Posterior cingulate gyrus (tissue), 11 donors: ENCODE results near the gene ZSCAN2.

Experiments used
- DNase-seq, 10 donors: peaks; one replicate each; pipeline versions ENCODE4 v3.0.0 to v3.0.0-alpha.2; 2020 to 2021; ENCODE audit warnings: mixed read lengths in 3 of 10
- intact Hi-C: fragments of 100-400 bp; cut with DNase I; formaldehyde crosslinking; loops from one replicate; pipeline ENCODE4 v1.15.1; 2023

ZSCAN2 gene

DNA sequence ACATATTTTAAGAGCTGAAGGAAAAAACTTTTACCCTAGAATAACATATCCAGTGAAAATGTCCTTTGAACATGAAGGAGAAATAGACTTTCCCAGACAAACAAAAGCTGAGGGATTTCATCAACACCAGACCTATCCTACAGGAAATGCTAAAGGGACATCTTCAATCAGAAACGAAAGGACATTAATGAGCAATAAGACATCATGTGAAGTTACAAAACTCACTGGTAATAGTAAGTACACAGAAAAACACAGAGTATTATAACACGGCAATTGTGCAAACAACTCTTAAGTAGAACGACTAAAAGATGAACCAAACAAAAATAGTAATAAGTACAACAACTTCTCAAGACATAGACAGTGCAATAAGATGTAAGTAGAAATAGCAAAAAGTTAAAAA is 3.5 kb upstream of the ZSCAN2 start:
- DNase-seq: no peak
- intact Hi-C loops: no loop called here

DNA sequence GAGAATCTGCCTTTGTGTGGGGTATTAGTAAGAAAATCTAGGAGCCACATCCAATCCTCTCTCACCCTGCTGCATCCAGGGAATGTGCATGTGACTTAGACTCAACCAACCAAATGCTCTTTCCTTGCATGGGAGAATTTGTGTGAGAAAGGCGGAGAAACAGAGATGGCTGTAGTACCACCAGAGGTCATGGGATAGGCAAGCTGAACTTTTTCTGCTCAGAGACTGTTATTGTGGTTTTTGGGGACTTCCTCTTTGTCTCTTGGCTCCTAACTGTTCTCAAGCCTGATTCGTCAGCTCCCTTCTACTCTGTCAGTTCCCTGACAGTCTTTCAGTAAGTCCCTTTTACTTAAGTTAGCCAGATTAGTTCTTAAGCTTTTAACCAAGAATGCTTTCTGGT is 2.6 kb upstream of the ZSCAN2 start:
- no peak for DNase-seq
- intact Hi-C loops: loop anchor here (2.0 kb wide), 1 partner anchor 279 kb away; no protein-coding TSS in a partner anchor

DNA sequence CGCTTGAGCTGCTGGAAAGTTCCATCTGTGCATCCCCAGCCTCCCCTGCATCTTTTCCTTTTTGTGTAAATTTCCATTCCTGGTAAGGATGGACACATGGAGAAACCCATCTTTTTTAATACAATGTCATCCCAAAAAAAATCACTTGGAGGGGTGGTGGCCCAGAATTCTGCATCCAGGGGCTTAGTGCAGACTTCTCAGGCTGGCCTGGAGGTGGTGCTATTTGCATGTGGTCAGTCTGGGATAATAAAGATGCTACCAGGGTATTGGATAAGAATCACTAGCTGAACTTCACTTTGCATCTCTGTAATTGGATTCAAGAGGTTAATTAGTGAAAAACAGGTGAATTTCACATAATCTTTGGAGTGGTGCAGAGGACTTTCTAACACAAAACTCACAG is 1.8 kb upstream of the ZSCAN2 start:
- intact Hi-C loops: loop anchor here (2.0 kb wide), 1 partner anchor 278 kb away; no protein-coding TSS in a partner anchor
- peak in 6 of 10 donors; percentile 28 to 82 (median 44) for DNase-seq

DNA sequence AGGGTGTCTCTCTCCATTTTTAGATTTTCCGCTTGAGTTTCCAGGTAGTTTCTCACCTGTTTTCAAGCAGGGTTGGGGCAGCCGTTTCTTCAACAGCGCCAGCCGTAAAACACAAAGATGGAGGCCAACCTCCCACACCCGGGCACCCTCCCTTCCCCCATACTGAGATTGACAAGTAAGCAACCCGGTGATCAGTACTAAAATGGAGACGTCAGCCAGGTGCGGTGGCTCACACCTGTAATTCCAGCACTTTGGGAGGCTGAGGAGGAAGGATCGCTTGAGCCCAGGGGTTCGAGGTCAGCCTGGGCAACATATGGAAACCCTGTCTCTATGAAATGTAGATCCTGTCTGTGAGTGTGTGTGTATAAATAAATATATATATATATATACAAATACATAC is 903 bp upstream of the ZSCAN2 start:
- DNase-seq: peak in 1 of 10 donors; percentile 55
- intact Hi-C loops: loop anchor here (2.0 to 5.0 kb wide), 3 partner anchors 31 to 382 kb away; partner anchors contain the start of gene PDE8A

DNA sequence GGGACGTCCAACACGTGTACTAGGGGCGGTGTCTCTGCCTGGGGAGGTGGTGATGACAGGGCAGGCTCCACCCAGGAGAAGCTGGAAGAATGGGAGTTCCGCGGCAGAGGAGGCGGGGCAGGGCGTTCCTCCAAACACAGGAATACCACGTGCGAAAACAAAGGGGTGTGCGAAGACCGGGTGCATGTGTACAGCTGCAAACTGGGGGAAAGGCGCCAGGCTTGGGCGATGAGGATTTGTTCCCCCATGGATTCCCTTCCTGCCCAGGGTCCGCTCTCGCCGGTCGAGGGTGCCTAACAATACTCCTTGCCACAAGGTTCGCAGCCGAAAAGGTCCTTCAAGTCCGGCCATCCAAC is 500 bp upstream of the ZSCAN2 start:
- intact Hi-C loops: loop anchor here (2.0 to 5.0 kb wide), 2 partner anchors 30 to 382 kb away; partner anchors contain the start of gene PDE8A

DNA sequence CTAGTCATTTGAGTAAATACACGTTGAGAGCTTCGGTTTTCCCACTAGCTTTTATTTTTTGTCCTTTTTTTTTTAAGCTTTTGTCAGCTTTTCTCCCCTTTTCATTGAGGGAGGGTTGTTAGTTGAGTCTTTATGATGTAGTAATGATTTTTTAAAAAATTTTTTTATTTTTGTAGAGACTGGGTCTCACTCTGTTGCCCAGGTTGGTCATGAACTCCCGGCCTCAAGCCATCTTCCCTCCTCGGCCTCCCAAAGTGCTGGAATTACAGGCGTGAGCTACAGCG is 688 bp downstream of the ZSCAN2 start:
- peak in 1 of 10 donors; percentile 39 for DNase-seq
- intact Hi-C loops: loop anchor here (2.0 to 5.0 kb wide), 2 partner anchors 29 to 381 kb away; partner anchors contain the start of gene PDE8A

More for the DNA sequence above, 500 bp upstream of the ZSCAN2 start:
- peak; percentile 24 to 93 (median 50) for DNase-seq

DNA sequence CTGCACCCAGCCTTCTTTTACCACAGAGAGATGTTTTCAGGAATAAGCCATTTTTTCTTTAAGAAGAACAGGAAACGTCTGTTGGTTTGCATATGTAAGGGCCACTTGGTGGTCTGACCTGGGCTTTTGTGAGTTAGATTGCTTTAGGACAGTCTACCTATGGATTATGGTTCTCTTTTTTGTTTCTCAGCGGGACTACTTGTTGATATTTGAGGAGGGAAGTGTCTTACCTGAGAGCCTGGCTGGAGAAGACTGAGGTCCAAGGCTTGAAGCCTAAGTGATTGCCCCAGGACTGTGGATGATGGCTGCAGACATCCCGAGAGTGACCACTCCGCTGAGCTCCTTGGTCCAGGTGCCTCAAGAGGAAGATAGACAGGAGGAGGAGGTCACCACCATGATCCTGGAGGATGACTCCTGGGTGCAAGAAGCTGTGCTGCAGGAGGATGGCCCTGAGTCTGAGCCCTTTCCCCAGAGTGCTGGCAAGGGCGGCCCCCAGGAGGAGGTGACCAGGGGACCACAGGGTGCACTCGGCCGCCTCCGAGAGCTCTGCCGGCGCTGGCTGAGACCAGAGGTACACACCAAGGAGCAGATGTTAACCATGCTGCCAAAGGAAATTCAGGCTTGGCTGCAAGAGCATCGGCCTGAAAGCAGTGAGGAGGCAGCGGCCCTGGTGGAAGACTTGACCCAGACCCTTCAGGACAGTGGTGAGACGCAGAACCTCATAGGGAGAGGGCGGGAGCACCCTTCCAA is 3.0 kb downstream of the ZSCAN2 start:
- peak in 1 of 10 donors; percentile 72 for DNase-seq
- intact Hi-C loops: loop anchor here (5.0 kb wide), 1 partner anchor 378 kb away; the partner anchor contains the start of gene PDE8A

DNA sequence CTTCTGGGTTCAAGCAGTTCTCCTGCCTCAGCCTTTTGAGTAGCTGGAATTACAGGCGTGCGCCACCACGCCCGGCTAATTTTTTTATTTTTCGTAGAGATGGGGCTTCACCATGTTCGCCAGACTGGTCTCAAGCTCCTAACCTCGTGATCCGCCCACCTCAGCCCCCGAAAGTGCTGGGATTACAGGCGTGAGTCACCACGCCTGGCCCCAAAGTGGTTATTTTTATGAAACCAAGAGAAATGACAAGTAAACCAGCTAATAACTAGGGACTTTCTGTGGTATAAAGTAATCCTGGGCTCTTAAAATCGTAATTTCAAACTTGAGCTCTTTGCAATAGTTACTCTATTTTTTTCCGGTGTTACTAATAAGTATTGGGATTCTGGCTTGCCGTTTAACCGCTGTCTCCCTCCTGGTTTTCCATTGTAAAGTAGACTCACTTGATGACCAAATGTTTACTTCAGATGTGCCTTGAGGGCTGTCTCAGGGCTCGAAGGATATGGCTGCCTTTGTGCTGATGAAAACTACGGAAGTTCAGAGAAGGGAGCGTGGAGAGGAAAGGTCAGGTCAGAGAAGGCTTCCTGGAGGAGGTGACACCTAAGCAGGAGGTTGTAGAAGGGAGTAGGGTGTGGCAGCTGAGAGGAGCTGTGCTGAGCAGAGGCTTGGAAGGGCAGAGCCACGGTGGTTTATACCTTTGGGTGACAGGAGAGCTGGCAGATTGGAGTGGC is 4.2 kb downstream of the ZSCAN2 start:
- peak in 4 of 10 donors; percentile 34 to 91 (median 64) for DNase-seq
- intact Hi-C loops: loop anchor here (5.0 kb wide), 1 partner anchor 377 kb away; the partner anchor contains the start of gene PDE8A

DNA sequence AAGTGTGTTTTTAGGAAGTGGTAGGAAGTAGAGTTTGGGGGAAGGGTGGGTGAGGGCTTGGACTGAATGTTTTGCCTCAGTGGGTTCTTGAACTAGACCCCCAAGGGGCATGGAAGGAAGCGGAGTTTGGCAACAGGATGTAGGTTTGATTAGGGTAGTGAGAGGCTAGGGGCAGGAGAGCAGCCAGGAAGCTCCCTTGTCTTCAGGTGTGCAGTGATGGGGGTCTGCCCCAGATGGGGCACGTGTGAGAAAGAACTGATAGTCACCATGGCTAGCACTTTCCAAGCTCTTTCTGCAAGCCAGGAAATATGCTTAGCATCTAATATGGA is 4.7 kb downstream of the ZSCAN2 start:
- DNase-seq: no peak
- intact Hi-C loops: no loop called here

DNA sequence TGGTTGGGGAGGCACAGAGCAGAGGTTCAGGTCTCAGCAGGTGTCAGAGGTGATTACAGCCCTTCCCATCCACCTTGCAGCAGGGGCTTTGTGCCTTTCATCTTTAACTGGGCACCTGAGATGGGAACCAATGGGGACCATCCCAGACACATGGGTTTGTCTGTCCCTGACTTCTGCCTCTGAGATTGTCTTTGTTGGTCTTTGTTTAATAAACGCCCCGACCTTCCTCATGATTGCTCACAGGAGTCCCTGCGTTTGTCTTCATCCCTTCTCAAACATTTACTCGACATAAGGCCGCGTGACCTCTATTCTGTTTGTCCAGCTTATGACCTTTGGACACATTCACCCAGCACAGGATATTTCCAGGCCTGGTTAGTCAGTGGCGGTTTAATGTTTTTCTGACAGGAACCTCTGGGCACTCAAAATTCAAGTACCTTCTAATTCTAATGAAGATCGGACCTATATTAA is 5.9 kb downstream of the ZSCAN2 start:
- DNase-seq: no peak
- intact Hi-C loops: no loop called here

DNA sequence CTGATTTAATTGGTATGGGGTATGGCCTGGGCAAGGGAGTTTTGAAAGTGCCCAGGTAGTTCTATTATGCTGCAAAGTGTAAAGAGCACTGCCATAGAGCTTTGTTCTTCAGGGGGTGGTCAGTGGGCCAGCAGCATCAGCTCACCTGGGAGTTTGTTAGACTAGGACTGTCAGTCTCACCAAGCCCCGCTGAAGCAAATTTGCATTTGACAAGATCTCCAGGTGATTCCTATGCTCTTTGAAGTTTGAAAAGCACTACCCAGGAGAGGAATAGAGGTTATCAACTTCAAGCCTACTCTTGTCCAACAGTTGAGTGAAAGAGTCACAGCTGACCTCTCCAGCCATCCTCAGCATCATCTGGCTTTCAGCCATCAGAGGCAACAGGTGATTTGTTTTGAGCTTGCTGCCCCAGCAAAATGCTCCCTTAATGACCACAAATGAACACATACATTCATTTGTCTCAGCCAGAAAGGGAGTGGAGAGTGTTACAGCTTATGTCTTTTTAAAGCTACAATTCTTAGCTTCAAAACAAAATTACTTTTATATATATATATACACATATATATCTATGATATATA is 8.0 kb downstream of the ZSCAN2 start:
- DNase-seq: no peak
- intact Hi-C loops: no loop called here

DNA sequence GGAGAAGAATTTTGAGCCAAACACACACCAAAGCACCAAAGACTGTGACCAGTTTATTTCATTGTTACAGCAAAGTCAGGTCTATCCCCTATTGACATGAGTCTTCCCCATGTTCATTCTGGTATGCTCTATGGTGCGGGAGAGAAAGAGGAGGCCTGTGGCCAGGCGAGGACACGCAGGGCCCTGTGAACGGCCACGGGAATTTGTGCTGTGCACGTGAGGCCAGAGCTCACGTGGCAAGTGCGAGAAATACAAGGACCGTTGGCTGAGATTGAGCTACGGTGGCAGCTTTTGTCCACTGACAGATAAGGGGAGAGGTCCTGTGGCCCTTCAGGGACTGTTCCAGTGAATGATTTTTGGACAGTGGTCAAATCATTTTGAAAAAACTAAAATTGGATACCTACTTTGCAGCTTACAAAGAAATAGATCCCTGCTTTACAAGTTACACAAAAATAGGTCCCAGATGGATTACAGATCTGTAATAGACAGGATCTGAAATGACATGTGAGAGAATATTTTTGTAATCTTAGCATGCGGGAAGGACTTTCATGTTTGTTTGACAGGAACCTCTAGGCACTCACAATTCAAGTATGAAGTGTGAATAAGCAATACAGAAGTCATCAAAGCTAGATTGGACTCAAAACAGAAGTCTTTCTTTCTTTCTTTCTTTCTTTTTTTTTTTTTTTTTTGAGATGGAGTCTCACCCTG is 9.2 kb downstream of the ZSCAN2 start:
- intact Hi-C loops: no loop called here
- DNase-seq: no peak

DNA sequence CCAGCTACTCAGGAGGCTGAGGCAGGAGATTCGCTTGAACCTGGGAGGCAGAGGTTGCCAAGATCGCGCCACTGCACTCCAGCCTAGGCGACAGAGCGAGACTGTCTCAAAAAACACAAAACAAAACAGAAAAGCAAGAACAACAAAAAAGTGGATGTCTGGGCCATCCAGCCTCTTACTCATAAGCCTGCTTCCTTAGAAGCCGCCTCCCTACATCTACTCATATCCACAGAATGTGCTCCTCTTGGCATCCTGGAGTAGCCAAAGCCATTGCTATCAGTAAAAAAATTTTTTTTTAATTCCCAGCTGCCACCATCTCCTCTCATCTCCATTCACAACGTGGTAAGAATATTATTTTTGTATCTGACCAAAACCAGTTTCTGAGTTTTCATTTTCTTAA is 10.8 kb downstream of the ZSCAN2 start:
- no peak for DNase-seq
- intact Hi-C loops: no loop called here

DNA sequence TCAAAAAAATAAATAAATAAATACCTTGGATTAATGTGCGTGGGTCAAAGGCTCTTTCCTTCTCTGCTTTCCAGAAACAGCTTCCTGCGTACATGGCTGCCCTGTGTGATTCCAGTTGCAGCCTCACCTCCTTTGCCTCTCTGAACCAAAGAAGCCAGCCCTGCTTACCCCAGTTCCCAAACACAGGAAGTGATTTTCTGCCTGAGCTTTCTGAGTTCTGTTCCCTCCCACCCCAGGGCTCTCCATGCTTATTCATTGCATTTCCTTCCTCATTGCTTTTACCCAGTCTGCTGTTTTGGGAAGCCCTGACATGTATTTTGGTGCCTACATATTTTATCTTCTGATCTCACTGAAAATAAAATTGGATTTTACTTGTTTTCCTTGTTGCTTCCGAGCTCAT is 15.4 kb downstream of the ZSCAN2 start:
- intact Hi-C loops: no loop called here
- no peak for DNase-seq

DNA sequence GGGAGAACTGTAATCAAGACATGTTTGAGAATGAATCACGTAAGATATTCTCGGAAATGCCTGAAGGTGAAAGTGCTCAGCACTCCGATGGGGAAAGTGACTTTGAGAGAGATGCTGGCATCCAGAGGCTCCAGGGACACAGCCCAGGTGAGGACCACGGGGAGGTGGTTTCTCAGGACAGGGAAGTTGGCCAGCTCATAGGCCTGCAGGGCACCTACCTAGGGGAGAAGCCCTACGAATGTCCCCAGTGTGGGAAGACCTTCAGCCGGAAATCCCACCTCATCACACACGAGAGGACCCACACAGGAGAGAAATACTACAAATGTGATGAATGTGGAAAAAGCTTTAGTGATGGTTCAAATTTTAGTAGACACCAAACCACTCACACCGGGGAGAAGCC is 19.8 kb downstream of the ZSCAN2 start:
- intact Hi-C loops: no loop called here
- DNase-seq: no peak

DNA sequence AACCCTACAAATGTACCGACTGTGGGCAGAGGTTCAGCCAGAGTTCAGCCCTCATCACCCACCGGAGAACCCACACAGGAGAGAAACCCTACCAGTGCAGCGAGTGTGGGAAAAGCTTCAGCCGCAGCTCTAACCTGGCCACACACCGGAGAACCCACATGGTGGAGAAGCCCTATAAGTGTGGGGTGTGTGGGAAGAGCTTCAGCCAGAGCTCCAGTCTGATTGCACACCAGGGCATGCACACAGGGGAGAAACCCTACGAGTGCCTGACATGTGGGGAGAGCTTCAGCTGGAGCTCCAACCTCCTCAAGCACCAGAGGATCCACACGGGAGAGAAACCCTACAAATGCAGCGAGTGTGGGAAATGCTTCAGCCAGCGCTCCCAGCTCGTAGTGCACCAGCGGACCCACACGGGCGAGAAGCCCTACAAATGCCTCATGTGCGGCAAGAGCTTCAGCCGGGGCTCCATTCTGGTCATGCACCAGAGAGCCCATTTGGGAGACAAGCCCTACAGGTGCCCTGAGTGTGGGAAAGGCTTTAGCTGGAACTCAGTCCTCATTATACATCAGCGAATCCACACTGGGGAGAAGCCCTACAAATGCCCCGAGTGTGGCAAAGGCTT is 20.7 kb downstream of the ZSCAN2 start:
- intact Hi-C loops: no loop called here
- no peak for DNase-seq

DNA sequence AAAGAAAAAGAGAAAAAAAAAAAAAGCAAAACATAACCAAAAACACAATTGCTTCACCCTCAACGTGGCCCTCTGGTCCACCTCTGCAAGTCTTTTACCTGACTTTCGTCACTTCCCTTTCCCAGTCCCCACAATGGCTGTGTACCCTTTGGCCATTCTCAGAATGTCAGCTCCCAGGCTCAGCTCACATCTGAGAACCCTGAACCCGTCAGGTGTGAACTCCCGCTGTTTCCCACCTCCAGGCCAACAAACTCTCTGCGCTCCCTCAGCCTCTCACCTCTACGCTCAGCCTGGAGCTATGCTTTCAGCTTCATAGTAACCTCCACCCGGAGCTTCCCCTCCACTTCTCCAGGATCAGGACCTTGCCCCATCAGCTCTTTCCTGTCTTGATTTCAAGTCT is 23.6 kb downstream of the ZSCAN2 start:
- DNase-seq: no peak
- intact Hi-C loops: no loop called here

DNA sequence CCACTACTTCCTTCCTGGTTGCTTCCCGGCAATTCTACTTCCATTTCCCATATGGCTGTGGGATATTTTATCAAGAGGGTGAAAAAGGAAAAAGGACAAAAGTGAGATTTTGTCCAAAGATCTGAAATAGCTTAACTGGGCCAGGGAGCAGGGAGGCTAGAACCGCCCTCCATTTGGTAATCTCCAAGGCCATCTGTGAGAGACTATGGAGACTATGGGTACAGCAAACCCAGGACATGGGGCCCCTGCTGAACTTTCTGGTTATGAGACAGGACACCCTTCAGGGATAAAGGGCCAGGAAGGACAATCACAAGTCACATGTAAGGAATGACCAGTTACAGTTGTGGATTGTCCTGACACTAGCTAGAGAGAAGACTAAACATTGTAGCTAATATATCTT is 24.3 kb downstream of the ZSCAN2 start:
- intact Hi-C loops: no loop called here
- no peak for DNase-seq

DNA sequence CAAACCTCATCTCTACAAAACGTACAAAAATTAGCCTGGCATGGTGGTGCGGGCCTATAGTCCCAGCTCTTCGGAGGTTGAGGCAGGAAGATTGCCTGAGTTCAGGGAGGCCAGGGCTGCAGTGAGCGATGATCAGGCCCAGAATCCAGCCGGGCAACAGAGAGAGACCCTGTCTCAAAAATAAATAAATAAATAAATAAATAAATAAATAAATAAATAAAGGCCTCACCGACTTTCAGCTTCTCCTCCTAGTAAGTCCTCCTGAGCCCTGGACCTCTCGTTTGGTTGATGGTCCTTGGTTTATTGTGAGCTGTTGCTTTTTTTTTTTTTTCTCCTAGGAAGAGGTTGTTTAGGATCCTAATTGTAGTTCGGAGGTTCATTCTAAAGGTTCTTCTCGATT is 28.2 kb downstream of the ZSCAN2 start:
- intact Hi-C loops: no loop called here
- no peak for DNase-seq

DNA sequence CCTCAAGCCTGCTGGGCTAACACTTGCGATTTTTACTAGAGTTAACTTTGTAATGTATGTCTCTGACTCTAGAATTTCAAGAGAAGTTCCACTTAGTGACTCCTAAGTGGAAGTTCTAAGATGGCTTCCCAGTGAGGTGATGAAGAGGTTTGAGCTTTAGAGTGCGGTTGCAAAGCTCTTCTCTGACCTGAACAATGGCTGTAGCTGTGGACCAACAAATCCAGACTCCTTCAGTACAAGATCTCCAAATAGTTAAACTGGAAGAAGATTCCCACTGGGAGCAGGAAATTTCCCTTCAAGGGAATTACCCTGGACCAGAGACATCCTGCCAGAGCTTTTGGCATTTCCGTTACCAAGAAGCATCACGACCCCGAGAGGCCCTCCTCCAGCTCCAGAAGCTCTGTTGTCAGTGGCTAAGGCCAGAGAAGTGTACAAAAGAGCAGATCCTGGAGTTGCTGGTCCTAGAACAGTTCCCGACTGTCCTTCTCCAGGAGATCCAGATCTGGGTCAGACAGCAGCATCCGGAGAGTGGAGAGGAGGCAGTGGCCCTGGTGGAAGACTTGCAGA is 31.0 kb downstream of the ZSCAN2 start:
- intact Hi-C loops: loop anchor here (2.0 to 5.0 kb wide), 2 partner anchors 31 to 44 kb away; partner anchors contain the start of gene ZSCAN2
- DNase-seq: no peak
